ENCODE results near the gene TDRD10.

TDRD10 gene

GRCh38 chr1:154575951-154576566 lies 74.0 kb downstream of the TDRD10 start:
- peaks cover 37% of the 10 kb centered on the region for H3K36me3 ChIP-seq (replicated peaks)
- H3K27ac ChIP-seq, result no peak overlapping the region
- in situ Hi-C loops (cut with HindIII; ENCODE audit: low pct_ligation_motif_present, low sequenced_read_pairs), result no loop called here
- no peaks in the 10 kb centered on the region for H3K27me3 ChIP-seq (replicated peaks)
- no peak overlapping the region for H3K4me3 ChIP-seq (ENCODE audit: low read depth, low read length)
- DNase-seq, result no peak
- TF ChIP-seq CTCF (IDR thresholded peaks at IDR 0.05; ENCODE audit: low read depth, low read length, missing control alignments), result no peak

GRCh38 chr1:154577346-154578057 lies 75.5 kb downstream of the TDRD10 start:
- H3K4me3 ChIP-seq (ENCODE audit: low read depth, low read length), result no peak overlapping the region
- TF ChIP-seq CTCF (IDR thresholded peaks at IDR 0.05; ENCODE audit: low read depth, low read length, missing control alignments), result no peak
- no peak overlapping the region for H3K27ac ChIP-seq
- H3K27me3 ChIP-seq (replicated peaks), result no peaks in the 10 kb centered on the region
- DNase-seq, result no peak
- in situ Hi-C loops (cut with HindIII; ENCODE audit: low pct_ligation_motif_present, low sequenced_read_pairs), result no loop called here
- H3K36me3 ChIP-seq (replicated peaks), result peaks cover 50% of the 10 kb centered on the region

GRCh38 chr1:154578058-154578418 lies 76.0 kb downstream of the TDRD10 start:
- in situ Hi-C loops (cut with HindIII; ENCODE audit: low pct_ligation_motif_present, low sequenced_read_pairs), result no loop called here
- Histone ChIP-seq H3K4me3 (ENCODE audit: low read depth, low read length) (no peak overlapping the region), H3K27ac (no peak overlapping the region), H3K36me3 (replicated peaks) (peaks cover 55% of the 10 kb centered on the region), H3K27me3 (replicated peaks) (no peaks in the 10 kb centered on the region)
- DNase-seq, result no peak
- no peak for TF ChIP-seq CTCF (IDR thresholded peaks at IDR 0.05; ENCODE audit: low read depth, low read length, missing control alignments)

- no peak overlapping the region for H3K4me3 ChIP-seq (ENCODE audit: low read depth, low read length)
- peaks cover 68% of the 10 kb centered on the region for H3K36me3 ChIP-seq (replicated peaks)
- in situ Hi-C loops (cut with HindIII; ENCODE audit: low pct_ligation_motif_present, low sequenced_read_pairs), result no loop called here
- no peaks in the 10 kb centered on the region for H3K27me3 ChIP-seq (replicated peaks)
- TF ChIP-seq CTCF (IDR thresholded peaks at IDR 0.05; ENCODE audit: low read depth, low read length, missing control alignments), result no peak
- DNase-seq, result no peak
- no peak overlapping the region for H3K27ac ChIP-seq
Observed at GRCh38 chr1:154579374-154579773, 77.4 kb downstream of the TDRD10 start.

GRCh38 chr1:154581766-154582165 lies 79.7 kb downstream of the TDRD10 start:
- Histone ChIP-seq H3K36me3 (replicated peaks) (peaks cover 91% of the 10 kb centered on the region), H3K4me3 (ENCODE audit: low read depth, low read length) (no peak overlapping the region), H3K27ac (no peak overlapping the region), H3K27me3 (replicated peaks) (no peaks in the 10 kb centered on the region)
- DNase-seq, result no peak
- no peak for TF ChIP-seq CTCF (IDR thresholded peaks at IDR 0.05; ENCODE audit: low read depth, low read length, missing control alignments)
- in situ Hi-C loops (cut with HindIII; ENCODE audit: low pct_ligation_motif_present, low sequenced_read_pairs), result no loop called here

Data from brain microvascular endothelial cell (primary cell).